Measurements from ENCODE around the gene GRP. TPM values are rescaled to one million over a fixed set of nuclear protein-coding genes. Genes with fewer than 3 reads are reported as not detected.

Gene GRP
- total and polyA plus RNA-seq, 2 donors (not counting 3 experiments of a cell fraction or from before 2014, with no cell fraction given): not detected

DNA sequence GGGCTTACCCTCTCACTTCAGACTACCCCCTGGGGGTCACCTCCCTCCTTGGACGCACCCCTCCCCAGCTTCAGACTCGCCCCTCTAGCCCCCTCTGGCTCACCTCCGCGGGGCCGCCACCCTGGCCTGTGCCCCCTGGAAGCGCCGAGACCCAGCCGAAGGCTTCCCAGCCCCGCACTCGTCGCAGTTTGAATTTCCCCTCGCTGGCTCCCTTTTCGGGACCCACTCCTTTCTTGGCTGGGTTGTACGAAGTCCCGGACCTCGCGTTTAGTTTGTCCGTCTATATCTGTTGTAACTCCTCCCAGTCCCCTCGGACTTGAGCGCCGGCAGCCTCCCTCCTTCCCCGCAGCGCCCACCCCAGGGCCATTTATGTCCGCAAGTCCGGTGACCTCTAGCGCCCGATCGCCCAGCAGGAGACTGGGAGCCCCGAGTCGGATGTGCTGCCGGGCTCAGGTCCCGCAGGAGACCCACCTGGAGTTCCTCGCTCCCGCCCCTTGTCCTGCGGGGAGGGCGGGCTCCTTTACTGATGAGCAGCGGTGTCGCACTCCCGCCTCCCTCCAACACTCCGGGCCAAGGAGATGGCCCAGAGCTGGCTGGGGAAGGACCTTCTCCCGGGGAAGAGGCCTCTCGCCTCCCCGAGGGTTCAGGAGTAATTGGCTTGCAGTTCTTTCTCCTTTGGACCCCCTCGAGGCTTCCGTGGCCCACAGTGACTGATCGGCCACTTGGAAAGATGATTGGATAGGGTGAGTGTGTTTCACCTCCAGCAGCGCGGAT lies 54.0 kb downstream of the GRP start:
- Histone ChIP-seq H4K20me1 (replicated peaks; ENCODE audit: control insufficient read depth, extremely low read depth, insufficient read depth, low read length) (no peaks in the 10 kb centered on the region), H3K79me2 (ENCODE audit: control insufficient read depth, insufficient read depth, low read length) (no peaks in the 10 kb centered on the region), H3K36me3 (ENCODE audit: control insufficient read depth in 2 of 2, extremely low read depth in 1 of 2, insufficient read depth in 2 of 2, low read length in 2 of 2) (no peaks in the 10 kb centered on the region), H3K4me2 (ENCODE audit: insufficient read depth, low read length) (no peak overlapping the region), H3K27ac (ENCODE audit: insufficient read depth, low read depth, low read length) (no peak overlapping the region), H3K4me3 (replicated peaks in 1 of 3; ENCODE audit: insufficient read depth in 1 of 3, low read depth in 1 of 3, low read length in 3 of 3) (no peak overlapping the region), H3K9me1 (replicated peaks; ENCODE audit: control insufficient read depth, extremely low read depth, insufficient read depth, low read length) (no peaks in the 10 kb centered on the region), H3K4me1 (ENCODE audit: control insufficient read depth, extremely low read depth, insufficient read depth, low read length) (peaks cover 2% of the 10 kb centered on the region), H3K9ac (replicated peaks; ENCODE audit: extremely low read depth, insufficient read depth, low read length) (no peak overlapping the region), H3K9me3 (replicated peaks; ENCODE audit: control insufficient read depth, insufficient read depth, low read length) (no peaks in the 10 kb centered on the region), H2AFZ (ENCODE audit: low read depth, low read length) (no peak overlapping the region), H3K27me3 (ENCODE audit: control insufficient read depth in 2 of 2, insufficient read depth in 2 of 2, low read length in 2 of 2) (peaks cover 77 to 87% of the 10 kb centered on the region in 2 experiments)
- POLR2A ChIA-PET: no interaction called here
- CTCF ChIA-PET: interaction anchor here (1.1 to 1.4 kb wide), 2 partner anchors 25 to 129 kb away, joined by 4 read pairs; no protein-coding TSS in a partner anchor
- intact Hi-C loops (cut with micrococcal nuclease) (no loop called here), dilution Hi-C loops (cut with MboI; ENCODE audit: extremely low pct_ligation_motif_present, low sequenced_read_pairs) (no loop called here)
- FAIRE-seq (no peak), DNase-seq (ENCODE audit: low read depth, low spot score) (no peak)
- BruUV-seq (replicated peaks): no TSS peak
- TF ChIP-seq POLR2AphosphoS5 (IDR thresholded peaks at IDR 0.05; ENCODE audit: insufficient read depth, low read depth, low read length) (no peak), EZH2 (IDR thresholded peaks at IDR 0.05; ENCODE audit: borderline replicate concordance, low read depth, low read length, severe bottlenecking) (peak; percentile 85)

DNA sequence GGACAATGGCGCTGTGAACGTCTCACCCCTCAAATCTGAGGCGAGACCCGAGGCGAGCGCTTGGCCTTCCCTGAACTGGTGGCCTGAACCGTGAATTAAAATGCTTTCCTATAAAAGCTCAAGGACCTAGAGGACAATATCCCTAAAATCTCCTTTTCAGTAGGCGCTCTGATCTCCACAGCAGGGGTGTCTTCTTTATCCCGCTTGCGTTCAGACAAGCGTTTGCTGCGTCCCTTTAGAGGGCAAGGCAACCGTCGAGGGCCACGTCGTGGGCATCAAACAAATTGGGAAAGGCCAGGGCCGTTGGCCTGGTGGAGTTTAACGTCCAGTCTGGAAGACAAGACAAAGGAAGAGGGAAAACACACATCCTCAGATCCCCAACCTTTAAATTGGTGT lies 54.6 kb downstream of the GRP start:
- FAIRE-seq: no peak
- Histone ChIP-seq H3K79me2 (ENCODE audit: control insufficient read depth, insufficient read depth, low read length) (no peaks in the 10 kb centered on the region), H3K36me3 (ENCODE audit: control insufficient read depth in 2 of 2, extremely low read depth in 1 of 2, insufficient read depth in 2 of 2, low read length in 2 of 2) (no peaks in the 10 kb centered on the region), H3K27ac (ENCODE audit: insufficient read depth, low read depth, low read length) (no peak overlapping the region), H3K9me3 (replicated peaks; ENCODE audit: control insufficient read depth, insufficient read depth, low read length) (no peaks in the 10 kb centered on the region), H3K4me1 (ENCODE audit: control insufficient read depth, extremely low read depth, insufficient read depth, low read length) (peaks cover 2% of the 10 kb centered on the region), H3K9me1 (replicated peaks; ENCODE audit: control insufficient read depth, extremely low read depth, insufficient read depth, low read length) (no peaks in the 10 kb centered on the region), H4K20me1 (replicated peaks; ENCODE audit: control insufficient read depth, extremely low read depth, insufficient read depth, low read length) (no peaks in the 10 kb centered on the region), H3K9ac (replicated peaks; ENCODE audit: extremely low read depth, insufficient read depth, low read length) (no peak overlapping the region), H3K4me3 (replicated peaks in 1 of 3; ENCODE audit: insufficient read depth in 1 of 3, low read depth in 1 of 3, low read length in 3 of 3) (no peak overlapping the region), H2AFZ (ENCODE audit: low read depth, low read length) (no peak overlapping the region), H3K4me2 (ENCODE audit: insufficient read depth, low read length) (no peak overlapping the region), H3K27me3 (ENCODE audit: control insufficient read depth in 2 of 2, insufficient read depth in 2 of 2, low read length in 2 of 2) (peaks cover 76 to 84% of the 10 kb centered on the region in 2 experiments)
- no peak for DNase-seq (ENCODE audit: low read depth, low spot score)
- no peak for TF ChIP-seq FOS (IDR thresholded peaks at IDR 0.05; ENCODE audit: borderline replicate concordance, insufficient read depth, low read length)
- TF ChIP-seq, protein P1, sequence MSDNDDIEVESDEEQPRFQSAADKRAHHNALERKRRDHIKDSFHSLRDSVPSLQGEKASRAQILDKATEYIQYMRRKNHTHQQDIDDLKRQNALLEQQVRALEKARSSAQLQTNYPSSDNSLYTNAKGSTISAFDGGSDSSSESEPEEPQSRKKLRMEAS (IDR thresholded peaks at IDR 0.05; ENCODE audit: insufficient read depth, insufficient read length): no peak
- ChIA-PET CTCF (interaction anchor here (1.0 to 2.1 kb wide), 3 partner anchors 9 to 15 kb away, joined by 4 to 9 read pairs (median 6); no protein-coding TSS in a partner anchor), POLR2A (no interaction called here)
- dilution Hi-C loops (cut with MboI; ENCODE audit: extremely low pct_ligation_motif_present, low sequenced_read_pairs) (no loop called here), intact Hi-C loops (cut with micrococcal nuclease) (no loop called here)
- BruUV-seq (replicated peaks): no TSS peak
